Stomach (tissue), 9 donors: ENCODE data around the gene ELMOD1. TPM values are rescaled to one million over a fixed set of nuclear protein-coding genes. Genes with fewer than 3 reads are reported as not detected.

Experiments
- DNase-seq, 2 donors: peaks; one replicate each; pipeline versions ENCODE4 v3.0.0 to v3.0.0-alpha.2; 2013 to 2019
- H3K27ac ChIP-seq, 5 donors: fragments of 200-600 bp in 4 of 5; sonication (generic) in 4 of 5; one replicate each; pipeline ENCODE4 v1.5.1; 2013 to 2019; ENCODE audit warnings: mild to moderate bottlenecking in 1 of 5, moderate library complexity in 1 of 5
- H3K27me3 ChIP-seq, 3 donors: fragments of 200-600 bp; sonication (generic); one replicate each; pipeline ENCODE4 v1.5.1; 2017 to 2019; ENCODE audit warnings: mixed run types in 1 of 3
- H3K36me3 ChIP-seq, 4 donors: fragments of 200-600 bp; sonication (generic); 1 replicate in 3 of 4; 2 replicates in 1 of 4; pipeline ENCODE4 v1.5.1; 2016 to 2019
- H3K4me1 ChIP-seq, 4 donors: fragments of 200-600 bp; sonication (generic); one replicate each; pipeline ENCODE4 v1.5.1; 2016 to 2019
- H3K4me3 ChIP-seq, 4 donors: fragments of 200-600 bp; sonication (generic) in 3 of 4; one replicate each; pipeline ENCODE4 v1.5.1; 2016 to 2019; ENCODE audit warnings: mild to moderate bottlenecking in 1 of 4
- H3K9me3 ChIP-seq, 4 donors: fragments of 200-600 bp; sonication (generic); one replicate each; pipeline ENCODE4 v1.5.1; 2016 to 2019
- CTCF ChIP-seq, 7 experiments: fragments of 450-650 bp in 4 of 7; fragments of 200-600 bp in 3 of 7; sonication (generic) in 3 of 7; IDR thresholded peaks; one replicate each; pipeline ENCODE4 v1.5.1; 2016 to 2019; ENCODE audit warnings: antibody characterized with exemption in 7 of 7, control low read depth in 2 of 7, mild to moderate bottlenecking in 1 of 7
- EP300 ChIP-seq: sonication (generic); formaldehyde crosslinking; IDR thresholded peaks from one replicate; pipeline ENCODE4 v1.6.1; 2017; ENCODE audit warnings: antibody characterized with exemption
- POLR2A ChIP-seq, 4 donors: fragments of 450-650 bp; IDR thresholded peaks; one replicate each; pipeline ENCODE4 v1.6.1; 2016; ENCODE audit warnings: antibody characterized with exemption in 4 of 4, control low read depth in 2 of 4, mild to moderate bottlenecking in 1 of 4, moderate library complexity in 1 of 4
- POLR2AphosphoS5 ChIP-seq, 3 donors: sonication (generic); formaldehyde crosslinking; IDR thresholded peaks; one replicate each; pipeline ENCODE4 v1.6.1; 2016; ENCODE audit warnings: antibody characterized with exemption in 3 of 3
- WGBS, 5 donors: extraction: QIAGEN DNeasy Blood & Tissue Kit in 3 of 5; methylation state at CpG; one replicate each; pipeline versions ENCODE4 v1.1.5 to v1.1.7; 2013 to 2018; 5-methylcytosine and 5-hydroxymethylcytosine counted together
- intact Hi-C: fragments of 100-400 bp; cut with DNase I; formaldehyde crosslinking; loops from one replicate; pipeline ENCODE4 v1.15.1; 2023; ENCODE audit warnings: low total_unique reads
- polyA plus RNA-seq, 3 donors: library from polyadenylated mRNA; stranded (reverse); fragments of 200-250 nt; gene quantifications; one replicate each; pipeline ENCODE4 v1.2.3, GENCODE V29; 2013
- total RNA-seq, 5 donors: library from RNA; depleted of rRNA; stranded (reverse); fragments of >200 nt; gene quantifications; one replicate each; pipeline versions ENCODE4 v1.1.0 to v1.2.3, GENCODE V29; 2014 to 2016
- donor health status: healthy with polysubstance abuse.
- donor health status: Bipolar disorder and iron deficiency.
- donor health status: healthy.

ELMOD1 gene
- total and polyA plus RNA-seq, 8 donors: 0.15 to 1.1 (median 0.31) TPM; not detected in 5

DNA sequence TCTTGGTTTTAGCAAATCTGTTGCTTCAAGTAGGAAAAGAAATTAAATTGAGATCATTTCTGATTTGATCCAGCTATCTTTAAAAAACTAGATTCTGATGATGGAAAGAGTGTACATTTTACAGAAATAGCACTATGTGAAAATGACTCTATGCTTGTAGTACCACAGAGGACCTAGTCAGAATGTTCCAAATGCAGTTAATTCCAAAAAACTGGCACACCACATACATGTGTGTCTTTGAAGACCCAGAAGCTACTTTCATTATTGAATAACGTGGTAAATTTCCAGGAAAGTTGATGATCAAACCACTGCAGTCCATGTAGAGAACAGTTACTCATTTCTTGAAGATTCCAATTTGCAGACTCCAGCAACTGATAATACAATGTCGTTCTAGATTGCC, 3.8 kb downstream of the ELMOD1 start:
- intact Hi-C loops: no loop called here
- no peak for TF ChIP-seq POLR2AphosphoS5 (IDR thresholded peaks at IDR 0.05)
- TF ChIP-seq EP300: no peak
- WGBS, 5 donors: 43 to 63% (median 47%) methylated on average over 2 of the region's 2 CpGs
- Histone ChIP-seq H3K9me3 (no peaks in the 10 kb centered on the region), H3K36me3 (no peaks in the 10 kb centered on the region), H3K4me3 (no peak overlapping the region), H3K4me1 (peaks cover 16 to 30% (median 27%) of the 10 kb centered on the region in 4 donors), H3K27ac (no peak overlapping the region), H3K27me3 (peaks cover 7 to 77% (median 39%) of the 10 kb centered on the region in 3 donors)
- DNase-seq: no peak

- H3K4me3 ChIP-seq: no peak overlapping the region
- no peaks in the 10 kb centered on the region for H3K9me3 ChIP-seq
- no peaks in the 10 kb centered on the region for H3K4me1 ChIP-seq
- 45 to 59% (median 55%) methylated on average over 6 of the region's 6 CpGs for WGBS, 5 donors
- intact Hi-C loops: no loop called here
- no peak overlapping the region for H3K27ac ChIP-seq
- H3K27me3 ChIP-seq: peaks cover 0 to 46% (median 11%) of the 10 kb centered on the region in 3 donors
- DNase-seq: peak in 1 of 2 donors; percentile 3
- TF ChIP-seq CTCF (IDR thresholded peaks at IDR 0.05): no peak
- no peak for TF ChIP-seq POLR2AphosphoS5 (IDR thresholded peaks at IDR 0.05)
- no peak for TF ChIP-seq EP300
- TF ChIP-seq POLR2A (IDR thresholded peaks at IDR 0.05): no peak
- no peaks in the 10 kb centered on the region for H3K36me3 ChIP-seq
Observed at GRCh38 chr11:107598225-107599139, 7.5 kb downstream of the ELMOD1 start.

DNA sequence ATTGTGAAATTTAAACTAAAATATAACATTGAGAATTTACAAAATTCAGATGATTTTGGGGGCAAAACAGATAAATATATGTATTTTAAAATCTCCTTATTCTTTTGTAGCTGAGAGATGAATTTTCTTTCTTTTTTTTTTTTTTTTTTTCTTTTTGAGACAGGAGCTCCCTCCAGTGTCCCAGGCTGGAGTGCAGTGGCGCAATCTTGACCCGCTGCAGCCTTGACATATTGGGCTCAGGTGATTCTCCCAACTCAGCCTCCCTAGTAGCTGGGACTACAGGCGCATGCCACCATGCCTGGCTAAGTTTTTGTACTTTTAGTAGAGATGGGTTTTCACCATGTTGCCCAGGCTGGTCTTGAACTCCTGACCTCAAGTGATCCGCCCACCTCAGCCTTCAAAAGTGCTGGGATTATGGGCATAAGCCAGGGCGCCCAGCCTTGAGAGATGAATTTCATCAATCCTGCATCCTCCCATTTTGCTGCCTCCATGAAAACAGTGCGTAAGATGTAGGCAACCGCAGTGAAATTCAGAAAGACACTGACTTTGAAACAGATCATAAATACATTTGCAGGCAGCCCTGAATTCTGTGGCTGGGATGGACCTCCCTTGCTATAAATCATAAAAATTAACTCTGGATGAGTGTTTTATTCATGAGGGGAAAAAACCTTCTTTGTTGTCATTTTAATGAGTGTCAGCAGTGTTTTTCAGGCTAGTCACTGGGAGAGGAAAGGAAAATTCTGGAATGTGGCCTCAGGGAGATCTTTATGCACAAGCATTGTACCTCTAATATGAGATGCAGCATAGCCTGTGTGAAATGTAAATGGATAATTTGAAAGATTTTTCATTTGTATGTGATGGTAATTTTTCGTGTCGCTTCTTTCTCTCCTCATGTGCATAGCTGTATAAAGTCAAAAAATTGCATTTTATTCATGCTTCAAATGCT, 14.4 kb downstream of the ELMOD1 start:
- no peak for TF ChIP-seq EP300
- no peak for TF ChIP-seq POLR2AphosphoS5 (IDR thresholded peaks at IDR 0.05)
- no peak for TF ChIP-seq POLR2A (IDR thresholded peaks at IDR 0.05)
- TF ChIP-seq CTCF (IDR thresholded peaks at IDR 0.05): no peak
- H3K27me3 ChIP-seq: peaks cover 0 to 39% (median 13%) of the 10 kb centered on the region in 3 donors
- WGBS, 5 donors: 88 to 91% (median 90%) methylated on average over 9 of the region's 9 CpGs

GRCh38 chr11:107606141-107606540, 15.2 kb downstream of the ELMOD1 start:
- Histone ChIP-seq H3K27me3 (peaks cover 0 to 39% (median 14%) of the 10 kb centered on the region in 3 donors), H3K27ac (no peak overlapping the region), H3K4me1 (no peaks in the 10 kb centered on the region), H3K4me3 (no peak overlapping the region), H3K36me3 (no peaks in the 10 kb centered on the region), H3K9me3 (no peaks in the 10 kb centered on the region)
- no peak for TF ChIP-seq CTCF (IDR thresholded peaks at IDR 0.05)
- DNase-seq: no peak
- intact Hi-C loops: no loop called here
- WGBS, 5 donors: 65 to 79% (median 73%) methylated on average over 3 of the region's 3 CpGs

More for the DNA sequence above, 14.4 kb downstream of the ELMOD1 start:
- intact Hi-C loops: no loop called here
- Histone ChIP-seq H3K27ac (no peak overlapping the region), H3K4me3 (no peak overlapping the region), H3K4me1 (no peaks in the 10 kb centered on the region), H3K36me3 (no peaks in the 10 kb centered on the region), H3K9me3 (no peaks in the 10 kb centered on the region)
- no peak for DNase-seq
